NB4 (cell line): ENCODE data around the gene CAP1.
"Not testable (repeated sequence)": the region's sequence is repeated elsewhere in the genome, so short reads cannot be mapped to it uniquely, and the experiment has no call there.

Experiments used
- DNase-seq: peaks from one replicate; pipeline ENCODE4 v3.0.0; 2010; ENCODE audit warnings: low read depth
- H3K4me3 ChIP-seq: one replicate; pipeline ENCODE4 v1.5.1; 2011; ENCODE audit warnings: mild to moderate bottlenecking, low read depth, low read length, moderate library complexity
- MYC ChIP-seq: IDR thresholded peaks from 2 replicates; pipeline ENCODE4 v1.6.1; 2011; ENCODE audit warnings: low read depth, low read length
- POLR2A ChIP-seq: IDR thresholded peaks from 2 replicates; pipeline ENCODE4 v1.6.1; 2011; ENCODE audit warnings: mild to moderate bottlenecking; ENCODE audit not compliant: insufficient read length; ENCODE audit errors: extremely low read depth
- TF ChIP-seq, protein P1 (sequence below): IDR thresholded peaks from 2 replicates; pipeline ENCODE4 v1.6.1; 2011; ENCODE audit warnings: low read depth, low read length
- TF ChIP-seq, protein P2 (sequence below): IDR thresholded peaks from one replicate; pipeline ENCODE4 v1.5.1; 2012; ENCODE audit warnings: low read depth, low read length

CAP1 gene

DNA sequence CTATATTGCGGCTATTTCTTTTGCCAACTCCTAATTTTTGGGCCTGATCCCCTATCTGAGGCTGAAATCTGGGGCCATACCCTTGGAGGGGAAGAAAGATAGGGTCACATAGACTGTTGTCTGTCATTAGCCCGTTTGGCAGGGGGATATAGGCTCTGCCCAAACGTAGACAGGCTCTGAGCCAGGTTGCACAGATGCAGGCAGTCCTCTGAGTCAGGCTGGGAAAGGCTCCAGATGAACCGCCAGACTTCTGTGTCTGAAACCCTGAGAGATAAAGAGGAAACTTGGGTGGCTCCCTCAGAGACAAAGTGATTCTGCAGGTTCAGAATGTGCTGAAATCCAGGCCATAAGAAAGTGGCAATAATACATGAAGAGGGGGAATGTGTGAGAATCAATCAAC lies 4.0 kb upstream of the CAP1 start:
- no peak overlapping the region for H3K4me3 ChIP-seq
- peak; percentile 35 for DNase-seq
- TF ChIP-seq MYC, result no peak

DNA sequence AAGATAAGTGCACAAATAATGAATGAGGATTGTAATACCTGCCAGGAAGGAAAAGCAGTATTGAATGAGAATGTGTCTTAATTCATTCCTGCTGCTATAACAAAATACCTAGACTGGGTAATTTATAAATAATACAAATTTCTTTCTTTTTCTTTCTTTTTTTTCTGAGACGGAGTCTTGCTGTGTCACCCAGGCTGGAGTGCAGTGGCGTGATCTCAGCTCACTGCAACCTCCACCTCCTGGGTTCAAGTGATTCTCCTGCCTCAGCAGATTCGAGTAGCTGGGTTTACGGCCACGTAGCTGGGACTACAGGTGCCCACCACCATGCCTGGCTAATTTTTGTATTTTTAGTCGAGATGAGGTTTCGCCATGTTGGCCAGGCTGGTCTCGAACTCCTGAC lies 3.3 kb upstream of the CAP1 start:
- not testable (repeated sequence) for H3K4me3 ChIP-seq, DNase-seq

DNA sequence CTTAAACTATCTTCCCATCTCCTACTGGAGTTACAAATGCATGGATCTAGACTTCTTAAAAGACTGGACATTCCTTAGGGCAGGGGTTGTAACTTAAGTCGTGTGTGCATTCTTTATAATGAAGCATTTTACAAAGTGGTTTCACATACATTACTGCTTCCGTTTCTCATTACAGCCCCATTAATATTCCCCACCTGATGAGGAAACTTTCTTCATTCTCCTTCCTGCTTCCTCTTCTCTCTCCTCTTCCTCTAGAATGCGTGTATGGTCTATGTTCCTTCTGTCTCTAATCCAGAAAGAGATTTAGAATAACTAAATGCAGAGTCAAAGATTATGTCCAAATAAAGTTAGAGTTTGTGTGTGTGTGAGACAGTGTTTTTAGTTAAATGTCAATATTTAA lies 1.8 kb upstream of the CAP1 start:
- no peak for TF ChIP-seq POLR2A
- H3K4me3 ChIP-seq, result peak overlapping the region; percentile 80
- peak; percentile 24 for DNase-seq

DNA sequence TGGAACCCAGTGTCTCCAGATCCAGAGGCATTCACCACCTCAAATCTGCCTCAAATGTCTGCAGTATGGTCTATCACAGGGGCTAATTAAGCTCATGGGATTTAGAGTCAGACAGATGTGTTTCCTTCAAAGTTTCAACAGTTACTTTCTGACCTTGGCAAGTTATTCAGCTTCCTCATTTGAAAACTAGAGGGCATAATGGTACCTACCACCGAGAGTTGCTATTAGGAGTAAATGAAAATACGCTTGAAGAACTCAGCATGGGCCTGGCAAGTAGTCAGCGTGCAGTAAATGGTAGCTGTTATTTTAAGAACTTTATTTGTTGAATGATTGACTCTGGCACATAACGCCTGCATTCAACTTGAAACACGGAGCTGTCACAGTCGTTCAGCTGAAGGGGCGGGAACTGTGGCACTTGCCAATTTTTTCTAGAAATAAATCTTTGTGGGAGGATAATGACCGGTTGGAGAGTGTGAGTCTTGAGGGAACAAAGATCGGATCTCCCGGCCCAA lies 1.2 kb upstream of the CAP1 start:
- H3K4me3 ChIP-seq, result peak overlapping the region; percentile 80
- peak; percentile 0 for TF ChIP-seq POLR2A
- no peak for TF ChIP-seq MYC
- TF ChIP-seq, protein P1, sequence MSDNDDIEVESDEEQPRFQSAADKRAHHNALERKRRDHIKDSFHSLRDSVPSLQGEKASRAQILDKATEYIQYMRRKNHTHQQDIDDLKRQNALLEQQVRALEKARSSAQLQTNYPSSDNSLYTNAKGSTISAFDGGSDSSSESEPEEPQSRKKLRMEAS, result peak; percentile 54
- peak; percentile 88 for DNase-seq

DNA sequence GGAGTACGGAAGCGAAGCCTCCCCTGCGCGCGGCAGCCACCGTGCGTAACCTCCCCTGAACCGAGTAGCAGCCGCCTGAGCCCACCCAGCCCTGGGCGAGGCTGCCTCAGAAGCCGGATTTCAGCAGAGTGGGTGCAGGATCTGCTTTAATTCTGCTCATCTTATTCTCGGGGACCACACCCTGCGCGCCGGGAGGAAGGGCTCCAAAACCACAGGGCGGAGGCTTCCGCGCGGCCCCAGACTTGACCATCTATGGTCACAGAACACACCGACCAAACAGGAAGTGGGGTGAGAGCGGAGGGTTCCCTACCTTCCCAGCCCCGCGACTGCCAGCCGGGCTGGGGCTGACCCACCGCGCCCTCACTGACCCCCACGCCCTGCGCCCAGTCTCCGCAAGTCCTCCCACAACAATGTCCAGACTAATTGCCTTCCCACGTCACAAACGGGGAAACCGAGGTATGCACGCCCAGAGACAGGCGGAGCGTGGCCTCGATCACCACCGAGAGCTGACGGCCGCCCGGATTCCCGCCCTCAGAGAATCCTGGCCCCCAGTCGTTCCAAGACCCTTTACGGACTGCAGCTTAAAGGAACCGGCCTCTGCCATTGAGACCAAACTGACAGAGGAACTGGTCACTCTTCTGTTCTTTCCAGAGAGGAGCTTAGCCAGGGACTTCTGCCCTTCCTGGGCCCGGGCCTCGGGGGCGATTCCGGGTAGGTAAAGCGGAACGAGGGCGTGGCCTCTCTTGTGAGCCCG lies 595 bp upstream of the CAP1 start:
- DNase-seq, result peak; percentile 95
- TF ChIP-seq, protein P1, result no peak; the same call in 1 of the 2 replicates
- TF ChIP-seq POLR2A (peak; percentile 87), MYC (peak; percentile 15; the same call in 1 of the 2 replicates)
- TF ChIP-seq, protein P2, sequence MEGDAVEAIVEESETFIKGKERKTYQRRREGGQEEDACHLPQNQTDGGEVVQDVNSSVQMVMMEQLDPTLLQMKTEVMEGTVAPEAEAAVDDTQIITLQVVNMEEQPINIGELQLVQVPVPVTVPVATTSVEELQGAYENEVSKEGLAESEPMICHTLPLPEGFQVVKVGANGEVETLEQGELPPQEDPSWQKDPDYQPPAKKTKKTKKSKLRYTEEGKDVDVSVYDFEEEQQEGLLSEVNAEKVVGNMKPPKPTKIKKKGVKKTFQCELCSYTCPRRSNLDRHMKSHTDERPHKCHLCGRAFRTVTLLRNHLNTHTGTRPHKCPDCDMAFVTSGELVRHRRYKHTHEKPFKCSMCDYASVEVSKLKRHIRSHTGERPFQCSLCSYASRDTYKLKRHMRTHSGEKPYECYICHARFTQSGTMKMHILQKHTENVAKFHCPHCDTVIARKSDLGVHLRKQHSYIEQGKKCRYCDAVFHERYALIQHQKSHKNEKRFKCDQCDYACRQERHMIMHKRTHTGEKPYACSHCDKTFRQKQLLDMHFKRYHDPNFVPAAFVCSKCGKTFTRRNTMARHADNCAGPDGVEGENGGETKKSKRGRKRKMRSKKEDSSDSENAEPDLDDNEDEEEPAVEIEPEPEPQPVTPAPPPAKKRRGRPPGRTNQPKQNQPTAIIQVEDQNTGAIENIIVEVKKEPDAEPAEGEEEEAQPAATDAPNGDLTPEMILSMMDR, result no peak

DNA sequence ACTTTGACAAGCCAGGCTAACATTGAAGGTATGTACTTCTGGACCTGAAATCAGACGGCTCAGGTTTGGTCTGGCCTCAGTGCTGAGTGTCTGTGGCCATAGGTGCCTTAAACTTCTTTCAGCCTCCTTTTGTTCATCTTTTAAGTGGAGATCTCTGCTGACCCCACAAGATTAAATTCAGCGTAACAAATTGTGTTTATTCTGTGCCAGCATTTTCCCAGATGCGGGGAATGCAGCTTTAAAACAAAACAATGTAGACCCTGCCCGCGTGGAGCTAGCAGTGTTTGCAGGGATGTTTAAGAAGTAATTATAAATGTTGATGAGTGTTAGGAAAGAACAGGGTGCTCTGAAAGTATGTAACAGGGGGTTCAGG lies 923 bp downstream of the CAP1 start:
- TF ChIP-seq, protein P1, result no peak
- TF ChIP-seq, protein P2, result no peak
- no peak for TF ChIP-seq MYC
- TF ChIP-seq POLR2A, result no peak
- H3K4me3 ChIP-seq, result peak overlapping the region; percentile 100
- DNase-seq, result no peak

More for the DNA sequence above, 595 bp upstream of the CAP1 start:
- H3K4me3 ChIP-seq, result peak overlapping the region; percentile 80

DNA sequence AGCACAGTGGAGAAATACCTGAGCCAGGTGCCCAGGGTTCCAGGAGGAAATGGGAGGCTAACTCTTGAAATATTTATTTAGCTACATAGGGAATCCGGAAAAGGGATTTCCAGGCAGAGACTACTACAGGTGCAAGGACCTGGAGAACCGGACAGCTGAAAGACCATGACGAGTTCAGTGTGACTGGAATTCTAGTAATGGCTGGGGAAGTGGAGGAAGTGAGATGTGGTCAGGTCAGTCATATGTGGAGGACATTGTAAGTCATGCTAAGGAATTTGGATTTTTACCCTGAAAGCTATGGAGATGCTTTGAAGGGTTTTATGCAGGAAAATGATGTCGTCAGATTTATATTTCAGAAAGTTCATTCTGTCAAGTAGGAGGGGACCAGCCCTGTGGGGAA lies 1.8 kb downstream of the CAP1 start:
- TF ChIP-seq, protein P1, result no peak
- no peak for TF ChIP-seq POLR2A
- TF ChIP-seq MYC, result no peak
- TF ChIP-seq, protein P2, result no peak
- peak overlapping the region; percentile 100 for H3K4me3 ChIP-seq
- DNase-seq, result no peak

DNA sequence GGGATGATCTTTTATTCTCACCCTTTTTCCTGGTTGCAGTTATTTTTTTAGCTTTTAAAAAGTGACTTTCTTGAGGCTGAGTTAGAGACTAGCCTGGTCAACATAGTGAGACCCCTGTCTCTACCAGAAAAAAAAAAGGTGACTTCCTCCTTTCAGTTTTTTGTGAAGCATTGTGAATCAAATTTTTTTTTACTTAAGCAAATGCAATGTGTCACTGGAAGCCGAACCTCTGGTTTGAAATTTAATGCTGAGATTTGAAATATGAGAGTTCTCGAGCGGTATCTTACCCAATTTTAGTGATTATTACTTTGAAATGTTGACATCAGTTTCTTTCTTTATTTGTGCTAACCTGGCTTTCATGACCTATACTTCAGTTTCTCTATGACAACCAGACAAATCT lies 3.6 kb downstream of the CAP1 start:
- no peak for TF ChIP-seq POLR2A
- TF ChIP-seq, protein P2, result no peak
- no peak for TF ChIP-seq MYC
- TF ChIP-seq, protein P1, result no peak
- DNase-seq, result no peak
- H3K4me3 ChIP-seq, result peak overlapping the region; percentile 14
